Panc1 (cell line): ENCODE measurements around the gene LPIN2.

Experiments used
- CTCF ChIP-seq: fragments of 450-650 bp; IDR thresholded peaks from 2 replicates; pipeline ENCODE4 v1.5.1; 2017; ENCODE audit warnings: mild to moderate bottlenecking
- POLR2AphosphoS5 ChIP-seq: IDR thresholded peaks from 2 replicates; pipeline ENCODE4 v1.6.1; 2012; ENCODE audit warnings: mild to moderate bottlenecking, low read depth, low read length, moderate library complexity
- SIN3A ChIP-seq: IDR thresholded peaks from 2 replicates; pipeline ENCODE4 v1.6.1; 2012; ENCODE audit warnings: low read depth, mild to moderate bottlenecking, low read length, moderate library complexity, borderline replicate concordance; ENCODE audit not compliant: insufficient read depth
- TCF7L2 ChIP-seq: IDR thresholded peaks from 2 replicates; pipeline ENCODE4 v1.6.1; 2011; ENCODE audit warnings: mild to moderate bottlenecking, low read depth, low read length, inconsistent platforms

DNA sequence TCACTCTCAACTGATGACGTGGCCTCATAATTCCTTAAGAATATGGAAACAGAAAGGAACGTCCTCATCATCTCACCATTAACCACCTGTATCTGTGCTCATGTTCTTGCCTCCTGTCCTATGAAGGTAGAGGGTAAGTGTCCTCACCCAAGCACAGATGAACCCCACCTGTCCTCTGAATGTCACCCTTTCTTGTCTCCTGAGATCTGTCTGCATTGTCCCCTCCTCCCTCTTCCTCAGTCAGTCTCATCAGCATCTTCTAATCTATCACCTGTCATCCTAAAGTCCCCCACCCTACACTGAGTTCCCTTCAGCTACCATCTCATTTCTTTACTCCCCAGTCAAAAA lies 39.4 kb upstream of the LPIN2 start:
- no peak for TF ChIP-seq CTCF
- TF ChIP-seq POLR2AphosphoS5 = no peak
- TF ChIP-seq TCF7L2 = no peak
- no peak for TF ChIP-seq SIN3A
